KMS-11 (cell line): ENCODE data around the gene HPSE.

Experiments
- H2AFZ ChIP-seq: fragments of 200-600 bp; sonication (generic); 2 replicates; pipeline ENCODE4 v1.6.1; 2016; ENCODE audit warnings: antibody characterized with exemption, mixed run types, low read depth
- H3K27ac ChIP-seq: fragments of 200-600 bp; sonication (generic); 2 replicates; pipeline ENCODE4 v1.6.1; 2016; ENCODE audit warnings: mild to moderate bottlenecking, mixed run types
- H3K27me3 ChIP-seq: fragments of 200-600 bp; sonication (generic); 2 replicates; pipeline ENCODE4 v1.6.1; 2017; ENCODE audit warnings: mild to moderate bottlenecking, low read depth, mixed run types, moderate library complexity; ENCODE audit not compliant: insufficient read depth
- H3K36me3 ChIP-seq: fragments of 200-600 bp; sonication (generic); 2 replicates; pipeline ENCODE4 v1.6.1; 2017; ENCODE audit warnings: mild to moderate bottlenecking, mixed run types; ENCODE audit not compliant: insufficient read depth
- H3K4me1 ChIP-seq: fragments of 200-600 bp; sonication (generic); 2 replicates; pipeline ENCODE4 v1.6.1; 2016; ENCODE audit warnings: mild to moderate bottlenecking, low read depth, mixed run types; ENCODE audit not compliant: poor library complexity, severe bottlenecking
- H3K4me2 ChIP-seq: fragments of 200-600 bp; sonication (generic); 2 replicates; pipeline ENCODE4 v1.7.0; 2016; ENCODE audit warnings: mild to moderate bottlenecking, mixed run types
- H3K4me3 ChIP-seq: fragments of 200-600 bp; sonication (generic); IDR thresholded peaks from 2 replicates; pipeline ENCODE4 v1.6.1; 2017; ENCODE audit warnings: low read depth, low read length, mixed read lengths; ENCODE audit not compliant: insufficient read depth
- H3K79me2 ChIP-seq: fragments of 200-600 bp; sonication (generic); 2 replicates; pipeline ENCODE4 v1.6.1; 2016; ENCODE audit warnings: low read depth, mixed run types; ENCODE audit not compliant: insufficient read depth
- H3K9ac ChIP-seq: fragments of 200-600 bp; sonication (generic); 2 replicates; pipeline ENCODE4 v1.6.1; 2016; ENCODE audit warnings: mild to moderate bottlenecking, mixed run types
- H4K20me1 ChIP-seq: fragments of 200-600 bp; sonication (generic); 2 replicates; pipeline ENCODE4 v1.6.1; 2016; ENCODE audit warnings: mild to moderate bottlenecking, mixed run types; ENCODE audit not compliant: insufficient read depth
- CTCF ChIP-seq: fragments of 200-600 bp; sonication (generic); conservative IDR thresholded peaks from 2 replicates; pipeline ENCODE4 v1.6.1; 2017; ENCODE audit warnings: low read depth, mild to moderate bottlenecking, antibody characterized with exemption, low read length, moderate library complexity, mixed read lengths

HPSE gene

GRCh38 chr4:83360018-83360417 is 25.4 kb upstream of the HPSE start:
- no peak overlapping the region for H3K9ac ChIP-seq
- no peaks in the 10 kb centered on the region for H3K27me3 ChIP-seq
- H3K79me2 ChIP-seq, result no peaks in the 10 kb centered on the region
- no peak overlapping the region for H2AFZ ChIP-seq
- no peak overlapping the region for H3K4me3 ChIP-seq
- H4K20me1 ChIP-seq, result no peaks in the 10 kb centered on the region
- H3K27ac ChIP-seq, result no peak overlapping the region
- H3K36me3 ChIP-seq, result no peaks in the 10 kb centered on the region
- peaks cover 23% of the 10 kb centered on the region for H3K4me1 ChIP-seq
- no peak for TF ChIP-seq CTCF
- no peak overlapping the region for H3K4me2 ChIP-seq

- Histone ChIP-seq H3K4me2 (no peak overlapping the region), H3K36me3 (no peaks in the 10 kb centered on the region), H3K9ac (no peak overlapping the region), H3K4me3 (no peak overlapping the region), H2AFZ (no peak overlapping the region), H4K20me1 (no peaks in the 10 kb centered on the region), H3K4me1 (peaks cover 23% of the 10 kb centered on the region), H3K79me2 (no peaks in the 10 kb centered on the region), H3K27me3 (no peaks in the 10 kb centered on the region), H3K27ac (no peak overlapping the region)
- no peak for TF ChIP-seq CTCF
Observed at GRCh38 chr4:83358410-83358809, 23.8 kb upstream of the HPSE start.

GRCh38 chr4:83356899-83357661 is 22.4 kb upstream of the HPSE start:
- no peak overlapping the region for H3K4me3 ChIP-seq
- TF ChIP-seq CTCF, result no peak
- H2AFZ ChIP-seq, result no peak overlapping the region
- H3K36me3 ChIP-seq, result no peaks in the 10 kb centered on the region
- H3K4me1 ChIP-seq, result peaks cover 23% of the 10 kb centered on the region
- H3K27me3 ChIP-seq, result no peaks in the 10 kb centered on the region
- H4K20me1 ChIP-seq, result no peaks in the 10 kb centered on the region
- H3K4me2 ChIP-seq, result no peak overlapping the region
- no peaks in the 10 kb centered on the region for H3K79me2 ChIP-seq
- H3K27ac ChIP-seq, result no peak overlapping the region
- H3K9ac ChIP-seq, result no peak overlapping the region

- no peaks in the 10 kb centered on the region for H3K79me2 ChIP-seq
- no peak overlapping the region for H3K27ac ChIP-seq
- TF ChIP-seq CTCF, result no peak
- H4K20me1 ChIP-seq, result no peaks in the 10 kb centered on the region
- H3K36me3 ChIP-seq, result no peaks in the 10 kb centered on the region
- no peak overlapping the region for H3K4me3 ChIP-seq
- H3K4me2 ChIP-seq, result no peak overlapping the region
- H3K27me3 ChIP-seq, result no peaks in the 10 kb centered on the region
- H2AFZ ChIP-seq, result no peak overlapping the region
- peaks cover 28% of the 10 kb centered on the region for H3K4me1 ChIP-seq
- no peak overlapping the region for H3K9ac ChIP-seq
Observed at GRCh38 chr4:83353516-83353915, 18.9 kb upstream of the HPSE start.
